OCI-LY1 (cell line): Measurements from ENCODE around the gene SOX10.

Experiments
- H2AFZ ChIP-seq: fragments of 200-600 bp; sonication (generic), shearing (Covaris generic); 2 replicates; pipeline ENCODE4 v1.6.0; 2014; ENCODE audit warnings: antibody characterized with exemption, mild to moderate bottlenecking, low read length
- H3F3A ChIP-seq: fragments of 200-600 bp; sonication (generic), shearing (Covaris generic); 2 replicates; pipeline ENCODE4 v1.6.0; 2014; ENCODE audit warnings: mild to moderate bottlenecking, antibody characterized with exemption, low read length, moderate library complexity; ENCODE audit not compliant: insufficient read depth
- H3K27ac ChIP-seq: fragments of 200-600 bp; sonication (generic); 2 replicates; pipeline ENCODE4 v1.5.1; 2014; ENCODE audit warnings: low read length, mixed run types, mild to moderate bottlenecking, low read depth; ENCODE audit not compliant: poor library complexity, severe bottlenecking
- H3K27me3 ChIP-seq: fragments of 200-600 bp; sonication (generic); 2 replicates; pipeline ENCODE4 v1.6.0; 2014; ENCODE audit warnings: antibody characterized with exemption, mild to moderate bottlenecking, low read length, moderate library complexity; ENCODE audit not compliant: insufficient read depth
- H3K36me3 ChIP-seq: fragments of 200-600 bp; sonication (generic); 2 replicates; pipeline ENCODE4 v1.6.1; 2014; ENCODE audit warnings: mild to moderate bottlenecking, antibody characterized with exemption, low read length, moderate library complexity, mixed read lengths; ENCODE audit not compliant: insufficient read depth
- H3K4me1 ChIP-seq: fragments of 200-600 bp; sonication (generic); 2 replicates; pipeline ENCODE4 v1.5.1; 2014; ENCODE audit warnings: mild to moderate bottlenecking, low read length, moderate library complexity; ENCODE audit not compliant: insufficient read depth, severe bottlenecking
- H3K4me2 ChIP-seq: fragments of 200-600 bp; sonication (generic), shearing (Covaris generic); 2 replicates; pipeline ENCODE4 v1.6.1; 2014; ENCODE audit warnings: low read length
- H3K4me3 ChIP-seq: fragments of 200-600 bp; sonication (generic); 2 replicates; pipeline ENCODE4 v1.5.1; 2014; ENCODE audit warnings: low read length, low read depth, mild to moderate bottlenecking, mixed read lengths; ENCODE audit not compliant: poor library complexity, severe bottlenecking
- H3K79me2 ChIP-seq: fragments of 200-600 bp; shearing (Covaris generic); 2 replicates; pipeline ENCODE4 v1.6.1; 2016; ENCODE audit warnings: mixed run types, low read length, mixed read lengths; ENCODE audit not compliant: insufficient read depth
- H3K9ac ChIP-seq: fragments of 200-600 bp; sonication (generic), shearing (Covaris generic); 2 replicates; pipeline ENCODE4 v1.6.1; 2014; ENCODE audit warnings: mild to moderate bottlenecking, low read length, mixed read lengths
- H3K9me2 ChIP-seq: fragments of 200-600 bp; sonication (generic), shearing (Covaris generic); 2 replicates; pipeline ENCODE4 v1.6.1; 2014; ENCODE audit warnings: low read depth, mild to moderate bottlenecking, low read length, mixed read lengths
- H3K9me3 ChIP-seq: fragments of 200-600 bp; shearing (Covaris generic); 2 replicates; pipeline ENCODE4 v1.6.1; 2014; ENCODE audit warnings: low read length, mixed read lengths
- H4K20me1 ChIP-seq: fragments of 200-600 bp; sonication (generic), shearing (Covaris generic); 2 replicates; pipeline ENCODE4 v1.6.0; 2016; ENCODE audit warnings: mild to moderate bottlenecking, low read length; ENCODE audit not compliant: insufficient read depth
- CTCF ChIP-seq: fragments of 200-600 bp; sonication (generic), shearing (Covaris generic); IDR thresholded peaks from 2 replicates; pipeline ENCODE4 v1.5.1; 2017; ENCODE audit warnings: mild to moderate bottlenecking, antibody characterized with exemption, low read length, moderate library complexity, mixed read lengths
- EZH2 ChIP-seq: fragments of 200-600 bp; sonication (generic), shearing (Covaris generic); IDR thresholded peaks from 2 replicates; pipeline ENCODE4 v1.8.0; 2017; ENCODE audit warnings: borderline replicate concordance, mixed run types, mild to moderate bottlenecking, antibody characterized with exemption, low read length, moderate library complexity, mixed read lengths

The SOX10 gene

DNA sequence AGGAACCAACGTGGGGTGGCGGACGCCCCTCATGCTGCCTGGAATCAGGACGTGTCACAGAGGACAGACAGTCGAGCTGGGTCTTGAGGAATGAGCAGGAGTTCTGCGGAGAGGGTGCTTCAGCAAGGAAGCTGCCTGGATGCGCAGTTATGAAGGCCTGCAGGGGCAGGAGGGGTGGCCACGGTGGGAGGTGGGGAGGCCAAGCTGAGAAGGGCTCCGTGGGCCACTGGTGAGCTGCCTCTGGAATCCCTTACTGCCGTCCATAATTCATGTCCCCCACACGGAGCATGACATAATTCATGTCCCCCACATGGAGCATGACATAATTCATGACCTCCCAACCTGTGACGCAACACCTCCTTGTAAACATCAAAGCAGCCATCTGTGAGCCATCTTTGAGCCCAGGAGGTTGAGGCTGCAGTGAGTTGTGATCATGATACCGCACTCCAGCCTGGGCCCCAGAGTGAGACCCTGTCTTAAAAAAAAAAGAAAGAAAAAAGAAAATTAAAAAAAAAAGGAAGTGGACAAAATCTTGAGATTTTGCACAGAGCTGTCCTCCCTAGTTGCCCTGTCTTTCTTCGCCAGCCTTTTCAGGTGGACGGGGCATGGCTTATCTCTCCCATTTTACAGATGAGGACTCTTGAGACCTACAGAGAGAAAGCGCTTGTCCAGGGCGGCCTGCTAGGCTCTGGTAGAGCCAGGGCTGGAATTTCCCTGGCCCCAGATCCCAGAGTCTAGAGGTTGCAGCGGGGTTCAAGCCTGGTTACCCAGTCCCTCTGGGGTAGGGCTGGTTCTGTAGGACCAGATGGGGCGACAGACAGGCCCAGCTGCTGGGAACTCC, 48.5 kb upstream of the SOX10 start:
- no peak overlapping the region for H3K4me2 ChIP-seq

GRCh38 chr22:38031491-38031890, 47.1 kb upstream of the SOX10 start:
- Histone ChIP-seq H3K4me3 (no peak overlapping the region), H2AFZ (no peak overlapping the region), H3F3A (no peaks in the 10 kb centered on the region), H3K9me2 (no peaks in the 10 kb centered on the region), H3K4me1 (peaks cover 9% of the 10 kb centered on the region), H3K27me3 (peaks cover 14% of the 10 kb centered on the region; the same call in 1 of the 2 replicates), H3K4me2 (no peak overlapping the region), H3K79me2 (no peaks in the 10 kb centered on the region), H3K9me3 (no peaks in the 10 kb centered on the region), H3K27ac (no peak overlapping the region), H3K9ac (no peak overlapping the region), H3K36me3 (no peaks in the 10 kb centered on the region), H4K20me1 (no peaks in the 10 kb centered on the region)
- no peak for TF ChIP-seq CTCF

More for the DNA sequence above, 48.5 kb upstream of the SOX10 start:
- peaks cover 19% of the 10 kb centered on the region; the same call in 1 of the 2 replicates for H3K27me3 ChIP-seq
- H3F3A ChIP-seq = no peaks in the 10 kb centered on the region
- TF ChIP-seq CTCF (no peak), EZH2 (no peak)
- no peaks in the 10 kb centered on the region for H4K20me1 ChIP-seq
- H3K36me3 ChIP-seq = no peaks in the 10 kb centered on the region
- no peak overlapping the region for H2AFZ ChIP-seq
- no peaks in the 10 kb centered on the region for H3K9me2 ChIP-seq
- H3K27ac ChIP-seq = no peak overlapping the region
- H3K79me2 ChIP-seq = no peaks in the 10 kb centered on the region
- no peaks in the 10 kb centered on the region for H3K9me3 ChIP-seq
- H3K4me3 ChIP-seq = no peak overlapping the region
- H3K4me1 ChIP-seq = peaks cover 9% of the 10 kb centered on the region
- no peak overlapping the region for H3K9ac ChIP-seq

GRCh38 chr22:38030311-38031133, 46.2 kb upstream of the SOX10 start:
- Histone ChIP-seq H3K27me3 (0 out of 2 replicates have a peak, but pooled peaks cover 11% of the 10 kb centered on the region), H3F3A (no peaks in the 10 kb centered on the region), H3K4me2 (no peak overlapping the region), H3K79me2 (no peaks in the 10 kb centered on the region), H3K36me3 (no peaks in the 10 kb centered on the region), H3K27ac (no peak overlapping the region), H2AFZ (no peak overlapping the region), H3K9me3 (no peaks in the 10 kb centered on the region), H3K9ac (no peak overlapping the region), H3K4me1 (peaks cover 9% of the 10 kb centered on the region), H4K20me1 (no peaks in the 10 kb centered on the region), H3K4me3 (no peak overlapping the region), H3K9me2 (no peaks in the 10 kb centered on the region)
- TF ChIP-seq CTCF (no peak), EZH2 (no peak)
